ENCODE measurements around the gene HEATR5A.
A peak's percentile ranks its signal among the peaks of the same experiment; 100 is the strongest.
"Not testable (repeated sequence)": the region's sequence is repeated elsewhere in the genome, so short reads cannot be mapped to it uniquely, and the experiment has no call there.

The HEATR5A gene

GRCh38 chr14:31337331-31337730, 83.0 kb downstream of the HEATR5A start:
- no peak for DNase-seq (ENCODE audit: insufficient read length, low spot score)
- no peak for FAIRE-seq

GRCh38 chr14:31336646-31337045, 83.7 kb downstream of the HEATR5A start:
- DNase-seq (ENCODE audit: insufficient read length, low spot score) (peak; percentile 18), FAIRE-seq (peak; percentile 99)

- DNase-seq (ENCODE audit: insufficient read length, low spot score); FAIRE-seq: not testable (repeated sequence)
Measured at GRCh38 chr14:31331395-31331794, 89.0 kb downstream of the HEATR5A start.

GRCh38 chr14:31329876-31330521, 90.4 kb downstream of the HEATR5A start:
- not testable (repeated sequence) for FAIRE-seq; DNase-seq (ENCODE audit: insufficient read length, low spot score)

- peak; percentile 26 for DNase-seq (ENCODE audit: insufficient read length, low spot score)
- FAIRE-seq: peak; percentile 69
Measured at GRCh38 chr14:31326111-31326510, 94.2 kb downstream of the HEATR5A start.

GRCh38 chr14:31323419-31323818, 96.9 kb downstream of the HEATR5A start:
- peak; percentile 81 for FAIRE-seq
- no peak for DNase-seq (ENCODE audit: insufficient read length, low spot score)

GRCh38 chr14:31320922-31321766, 99.2 kb downstream of the HEATR5A start:
- no peak for FAIRE-seq
- no peak for DNase-seq (ENCODE audit: insufficient read length, low spot score)

GRCh38 chr14:31320216-31320615, 100.1 kb downstream of the HEATR5A start:
- FAIRE-seq (peak; percentile 49), DNase-seq (ENCODE audit: insufficient read length, low spot score) (no peak)

- DNase-seq (ENCODE audit: insufficient read length, low spot score) (no peak), FAIRE-seq (no peak)
Measured at GRCh38 chr14:31319701-31320100, 100.6 kb downstream of the HEATR5A start.

- no peak for DNase-seq (ENCODE audit: insufficient read length, low spot score)
Measured at GRCh38 chr14:31312934-31313333, 107.4 kb downstream of the HEATR5A start.

GRCh38 chr14:31312370-31312769, 108.0 kb downstream of the HEATR5A start:
- DNase-seq (ENCODE audit: insufficient read length, low spot score): not testable (repeated sequence)
- peak; percentile 57 for FAIRE-seq

More at GRCh38 chr14:31312934-31313333, 107.4 kb downstream of the HEATR5A start:
- peak; percentile 51 for FAIRE-seq

- FAIRE-seq (peak; percentile 9), DNase-seq (ENCODE audit: insufficient read length, low spot score) (no peak)
Measured at GRCh38 chr14:31307618-31308017, 112.7 kb downstream of the HEATR5A start.

- FAIRE-seq (no peak), DNase-seq (ENCODE audit: insufficient read length, low spot score) (no peak)
Measured at GRCh38 chr14:31307198-31307597, 113.2 kb downstream of the HEATR5A start.

GRCh38 chr14:31303654-31304053, 116.7 kb downstream of the HEATR5A start:
- no peak for FAIRE-seq
- DNase-seq (ENCODE audit: insufficient read length, low spot score): no peak

GRCh38 chr14:31300883-31301282, 119.5 kb downstream of the HEATR5A start:
- no peak for DNase-seq (ENCODE audit: insufficient read length, low spot score)
- no peak for FAIRE-seq

GRCh38 chr14:31300296-31300695, 120.1 kb downstream of the HEATR5A start:
- FAIRE-seq: peak; percentile 64
- peak; percentile 22 for DNase-seq (ENCODE audit: insufficient read length, low spot score)

- DNase-seq (ENCODE audit: insufficient read length, low spot score) (no peak), FAIRE-seq (no peak)
Measured at GRCh38 chr14:31297701-31298344, 122.5 kb downstream of the HEATR5A start.

- FAIRE-seq: peak; percentile 23
- no peak for DNase-seq (ENCODE audit: insufficient read length, low spot score)
Measured at GRCh38 chr14:31297112-31297511, 123.2 kb downstream of the HEATR5A start.

- FAIRE-seq: no peak
- DNase-seq (ENCODE audit: insufficient read length, low spot score): no peak
Measured at GRCh38 chr14:31294746-31295405, 125.5 kb downstream of the HEATR5A start.

GRCh38 chr14:31292937-31293616, 127.3 kb downstream of the HEATR5A start:
- FAIRE-seq: peak; percentile 55
- DNase-seq (ENCODE audit: insufficient read length, low spot score): no peak
